Testis (tissue), 3 donors: ENCODE measurements around the gene TACC3. TPM values are rescaled to one million over a fixed set of nuclear protein-coding genes. Genes with fewer than 3 reads are reported as not detected.

ENCODE experiments used
- DNase-seq: peaks from one replicate; pipeline ENCODE4 v3.0.0-alpha.2; 2019
- H3K27ac ChIP-seq, 2 donors: fragments of 200-600 bp; sonication (generic); one replicate each; pipeline ENCODE4 v1.5.1; 2019
- H3K27me3 ChIP-seq: fragments of 200-600 bp; sonication (generic); one replicate; pipeline ENCODE4 v1.5.1; 2019
- H3K36me3 ChIP-seq: fragments of 200-600 bp; sonication (generic); one replicate; pipeline ENCODE4 v1.5.1; 2017; ENCODE audit warnings: low read depth; ENCODE audit errors: missing control alignments
- H3K4me1 ChIP-seq: fragments of 200-600 bp; sonication (generic); one replicate; pipeline ENCODE4 v1.5.1; 2019
- H3K4me3 ChIP-seq, 2 donors: fragments of 200-600 bp; sonication (generic); one replicate each; pipeline ENCODE4 v1.5.1; 2017 to 2019
- H3K9me3 ChIP-seq: fragments of 200-600 bp; sonication (generic); one replicate; pipeline ENCODE4 v1.5.1; 2017
- CTCF ChIP-seq, 3 experiments: fragments of 450-650 bp in 2 of 3; fragments of 200-600 bp in 1 of 3; sonication (generic) in 1 of 3; IDR thresholded peaks; one replicate each; pipeline ENCODE4 v1.5.1; 2016 to 2019; ENCODE audit warnings: antibody characterized with exemption in 3 of 3, mild to moderate bottlenecking in 2 of 3, moderate library complexity in 1 of 3
- POLR2A ChIP-seq: fragments of 450-650 bp; IDR thresholded peaks from one replicate; pipeline ENCODE4 v1.6.1; 2017; ENCODE audit warnings: antibody characterized with exemption, mild to moderate bottlenecking, moderate library complexity
- WGBS, 2 donors: methylation state at CpG; one replicate each; pipeline ENCODE4 v1.1.5; 2018; 5-methylcytosine and 5-hydroxymethylcytosine counted together
- intact Hi-C: fragments of 100-400 bp; cut with DNase I; formaldehyde crosslinking; loops from one replicate; pipeline ENCODE4 v1.15.1; 2023; ENCODE audit warnings: low total_unique reads
- polyA plus RNA-seq: library from polyadenylated mRNA; stranded (reverse); fragments of 350-450 nt; fragmentation: Illumina TruSeq; extraction: RNeasy Lipid Tissue Mini Kit (QIAGEN cat#74804); gene quantifications from one replicate; pipeline ENCODE4 v1.2.3, GENCODE V29; 2014; ENCODE audit warnings: low read depth, low replicate concordance; ENCODE audit not compliant: insufficient read depth
- total RNA-seq, 2 donors: library from RNA; depleted of rRNA; stranded (reverse); fragments of >200 nt; gene quantifications; one replicate each; pipeline ENCODE4 v1.2.3, GENCODE V29; 2016

Gene TACC3
- total and polyA plus RNA-seq, 3 donors from 2014 or later, result 82.9 to 158 (median 112) TPM

- intact Hi-C loops, result no loop called here
- TF ChIP-seq POLR2A (no peak), CTCF (IDR thresholded peaks at IDR 0.05) (no peak)
- Histone ChIP-seq H3K9me3 (no peaks in the 10 kb centered on the region), H3K27ac (no peak overlapping the region), H3K4me1 (no peaks in the 10 kb centered on the region), H3K27me3 (no peaks in the 10 kb centered on the region), H3K4me3 (no peak overlapping the region), H3K36me3 (no peaks in the 10 kb centered on the region)
- no peak for DNase-seq
- WGBS, 2 donors, result 48 to 59% methylated on average over 5 to 7 of the region's 7 CpGs
Measured at GRCh38 chr4:1686440-1687036, 34.8 kb upstream of the TACC3 start.

- Histone ChIP-seq H3K36me3 (no peaks in the 10 kb centered on the region), H3K27me3 (no peaks in the 10 kb centered on the region)
- TF ChIP-seq CTCF (IDR thresholded peaks at IDR 0.05) (no peak), POLR2A (no peak)
Measured at GRCh38 chr4:1690698-1691097, 30.6 kb upstream of the TACC3 start.

GRCh38 chr4:1691737-1692373, 29.5 kb upstream of the TACC3 start:
- no peaks in the 10 kb centered on the region for H3K9me3 ChIP-seq
- no peak for DNase-seq
- no peak overlapping the region for H3K27ac ChIP-seq
- H3K27me3 ChIP-seq, result no peaks in the 10 kb centered on the region
- WGBS, 2 donors, result 81 to 82% methylated on average over 6 to 9 of the region's 9 CpGs
- intact Hi-C loops, result loop anchor here (5.0 kb wide), 1 partner anchor 35 kb away; no protein-coding TSS in a partner anchor
- H3K4me1 ChIP-seq, result no peaks in the 10 kb centered on the region
- TF ChIP-seq CTCF (IDR thresholded peaks at IDR 0.05), result no peak
- no peak for TF ChIP-seq POLR2A
- no peaks in the 10 kb centered on the region for H3K36me3 ChIP-seq
- H3K4me3 ChIP-seq, result no peak overlapping the region

More at GRCh38 chr4:1690698-1691097, 30.6 kb upstream of the TACC3 start:
- no peak overlapping the region for H3K27ac ChIP-seq
- DNase-seq, result no peak
- intact Hi-C loops, result loop anchor here (5.0 kb wide), 1 partner anchor 37 kb away; no protein-coding TSS in a partner anchor
- WGBS, 2 donors, result 70 to 80% methylated on average over 1 to 3 of the region's 3 CpGs
- H3K4me3 ChIP-seq, result no peak overlapping the region
- H3K4me1 ChIP-seq, result no peaks in the 10 kb centered on the region
- H3K9me3 ChIP-seq, result no peaks in the 10 kb centered on the region

GRCh38 chr4:1693131-1693896, 28.0 kb upstream of the TACC3 start:
- Histone ChIP-seq H3K27ac (no peak overlapping the region), H3K4me3 (no peak overlapping the region), H3K36me3 (no peaks in the 10 kb centered on the region), H3K4me1 (no peaks in the 10 kb centered on the region), H3K27me3 (no peaks in the 10 kb centered on the region), H3K9me3 (no peaks in the 10 kb centered on the region)
- 58 to 68% methylated on average over 7 of the region's 7 CpGs for WGBS, 2 donors
- DNase-seq, result peak; percentile 58
- intact Hi-C loops, result loop anchor here (5.0 kb wide), 1 partner anchor 34 kb away; no protein-coding TSS in a partner anchor
- TF ChIP-seq CTCF (IDR thresholded peaks at IDR 0.05) (peak; percentile 69 to 86 (median 77)), POLR2A (no peak)
